ENCODE results near the gene FKBP14.

Gene FKBP14

DNA sequence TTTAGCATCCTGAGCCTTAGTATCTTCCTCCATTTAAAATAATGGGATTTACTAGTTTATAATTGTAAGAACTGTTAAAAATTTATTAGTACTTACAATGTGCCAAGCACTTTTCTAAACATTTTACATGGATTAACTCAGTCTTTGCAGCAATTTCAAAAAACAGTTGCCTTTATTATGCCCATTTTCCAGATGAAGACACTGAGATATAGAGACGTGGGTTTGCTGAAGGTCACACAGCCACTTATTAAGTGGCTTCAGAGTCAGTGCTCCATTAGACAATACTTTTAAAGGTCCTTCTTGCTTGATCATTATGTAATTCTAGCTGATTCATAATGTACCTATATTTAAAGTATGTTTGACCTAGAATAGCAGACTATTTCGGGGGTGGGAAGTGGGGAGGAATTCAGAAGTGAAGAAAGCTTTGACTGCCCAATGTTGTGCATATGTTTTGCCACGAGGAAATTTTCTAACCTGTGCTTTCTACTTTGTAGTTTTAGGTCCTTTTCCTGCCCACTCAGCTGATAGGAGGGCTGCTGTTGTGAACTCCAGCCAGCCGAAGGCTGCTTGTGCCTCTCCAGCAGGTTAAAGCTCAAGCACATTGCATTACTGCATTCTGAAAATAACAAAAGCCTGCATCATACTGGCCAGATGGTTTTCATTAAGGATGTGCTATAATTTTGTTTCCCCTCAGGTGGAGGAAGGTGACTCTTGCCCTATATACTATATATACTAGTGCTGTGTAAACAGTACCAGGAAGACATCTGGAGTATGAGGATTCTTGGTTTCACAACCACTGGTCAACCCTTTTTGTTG, 6.0 kb upstream of the FKBP14 start:
- peak; percentile 73 for DNase-seq

DNA sequence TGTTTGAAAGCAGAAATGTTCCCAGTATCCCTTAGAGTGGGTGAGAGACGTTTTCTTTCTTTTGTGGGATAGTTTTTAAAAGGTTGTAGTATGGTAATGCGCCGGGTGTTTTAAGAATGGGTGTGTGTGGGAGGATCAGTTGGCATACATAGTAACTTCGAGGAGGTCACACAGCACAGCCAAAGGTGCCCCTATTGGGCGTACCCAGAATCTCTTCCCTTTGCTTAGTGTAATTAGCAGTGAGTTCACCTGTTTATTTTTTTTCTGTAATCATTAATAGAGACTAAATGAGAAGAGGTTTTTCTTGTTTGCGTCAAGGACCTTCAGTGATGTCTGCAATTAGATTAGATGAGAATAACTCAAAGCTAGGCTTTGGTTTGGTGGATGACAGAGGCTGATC, 3.2 kb upstream of the FKBP14 start:
- no peak for DNase-seq

DNA sequence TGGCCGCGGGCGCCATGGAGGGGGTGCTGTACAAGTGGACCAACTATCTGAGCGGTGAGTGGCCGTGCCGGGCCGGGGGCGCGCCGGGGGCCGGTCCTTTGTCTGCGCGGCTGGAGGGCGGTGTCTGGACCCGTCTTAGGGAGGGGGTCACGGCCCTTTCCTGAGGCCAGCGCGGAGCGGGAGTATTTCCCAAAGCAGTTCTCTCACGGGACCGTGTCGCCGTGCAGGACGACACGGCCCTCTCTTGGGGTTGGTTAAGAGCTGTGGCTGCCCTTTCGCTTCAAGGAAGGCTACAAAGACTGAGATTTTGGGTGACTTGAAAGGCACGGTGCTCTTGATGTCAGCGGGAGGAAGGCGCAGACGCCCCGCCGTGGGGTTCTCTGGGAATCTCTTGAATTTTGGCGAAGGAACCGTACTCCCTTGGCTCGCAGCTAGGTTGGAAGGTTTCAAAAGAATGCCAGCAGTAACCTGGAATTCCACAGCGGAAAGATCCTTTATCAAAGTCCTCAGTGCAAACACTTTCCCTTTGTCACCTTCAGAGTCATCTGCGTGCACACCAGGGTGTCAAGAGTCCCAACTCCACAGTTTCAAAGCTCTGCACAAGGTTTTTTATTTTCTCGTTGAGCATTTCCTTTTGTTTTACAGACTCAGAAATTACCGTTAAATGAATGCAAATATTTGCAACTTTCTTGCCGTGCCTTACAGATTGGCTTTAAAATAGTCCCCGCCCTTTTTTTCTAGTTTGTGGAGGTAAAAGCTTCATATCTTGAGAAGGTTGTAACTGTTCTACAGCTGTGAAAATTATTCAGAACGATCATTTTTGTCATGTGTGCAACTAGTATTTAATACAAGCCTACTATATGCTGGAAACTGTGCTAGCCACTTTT, 2.5 kb upstream of the FKBP14 start:
- DNase-seq = peak; percentile 56

DNA sequence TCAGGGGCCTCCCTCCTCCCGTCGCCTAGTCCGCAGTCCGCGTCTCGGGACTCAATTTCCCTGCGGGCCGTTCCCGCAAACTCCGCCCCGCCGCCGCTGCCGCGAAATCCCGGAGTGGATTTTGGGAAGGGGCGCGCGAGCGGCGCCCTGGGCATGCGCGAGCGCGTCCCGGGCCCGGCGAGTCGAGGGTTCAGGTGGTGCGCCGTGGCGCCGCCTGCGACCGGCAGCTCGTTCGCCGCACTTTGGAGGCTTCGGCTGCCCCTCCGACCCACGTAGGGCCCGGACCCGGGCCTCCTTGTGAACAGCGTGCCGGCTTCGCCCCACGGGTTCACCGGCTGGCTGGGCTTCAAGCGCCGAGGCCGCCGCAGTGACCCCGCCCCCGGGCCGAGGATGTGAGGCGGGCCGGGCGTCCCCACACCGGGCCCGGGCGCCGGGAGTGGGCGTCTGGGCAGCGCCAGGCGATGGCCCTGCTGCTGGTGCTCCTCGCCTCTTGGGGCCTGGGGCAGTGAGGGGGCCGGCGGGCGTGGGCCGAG, 1.8 kb upstream of the FKBP14 start, which contains the start of gene PLEKHA8:
Gene PLEKHA8, plus strand, starts transcription at position 197 of the 533 bp plus-strand sequence. CDS start 351 bp downstream, outside the sequence.
- peak; percentile 87 for DNase-seq

DNA sequence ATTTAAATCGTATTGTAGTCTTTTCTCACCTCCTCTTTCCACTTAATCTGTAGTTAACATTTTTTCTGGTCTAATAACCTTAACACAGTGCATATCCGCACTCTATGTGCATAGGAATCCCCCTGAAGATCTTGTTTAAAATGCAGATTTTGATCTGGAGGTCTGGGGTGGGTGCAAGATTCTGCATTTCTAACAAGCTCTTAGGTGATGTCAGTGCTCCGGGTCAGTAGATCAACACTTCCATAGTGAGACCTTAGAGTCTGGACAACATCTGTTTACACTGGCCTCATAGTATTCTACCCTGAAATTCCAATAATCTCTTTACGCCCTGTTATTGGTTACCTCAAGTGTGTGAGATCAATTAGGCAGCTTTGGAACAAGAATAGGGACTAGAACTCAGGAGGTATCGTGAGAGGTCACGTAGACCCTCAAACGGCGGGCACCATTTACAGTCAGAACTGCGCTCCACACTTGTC, 1.3 kb upstream of the FKBP14 start:
- no peak for DNase-seq

DNA sequence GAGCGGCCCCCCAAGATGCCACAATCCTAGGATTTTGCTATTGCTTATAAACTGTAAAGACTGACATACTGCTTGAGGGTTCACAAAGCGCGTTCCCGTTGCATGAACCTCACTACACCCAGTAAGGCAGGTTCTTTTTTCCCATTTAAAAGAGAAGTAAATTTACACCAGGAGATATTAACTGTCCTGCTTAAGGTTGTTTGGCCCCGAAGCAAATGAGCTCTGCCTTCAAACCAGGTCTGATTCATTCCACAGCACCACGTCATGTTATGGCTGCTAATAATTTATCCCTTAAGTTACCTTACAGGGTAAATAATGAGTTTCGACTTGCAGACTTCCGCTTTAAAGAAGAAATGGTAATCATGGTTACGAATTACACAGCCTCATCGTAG, 559 bp upstream of the FKBP14 start:
- peak; percentile 61 for DNase-seq

DNA sequence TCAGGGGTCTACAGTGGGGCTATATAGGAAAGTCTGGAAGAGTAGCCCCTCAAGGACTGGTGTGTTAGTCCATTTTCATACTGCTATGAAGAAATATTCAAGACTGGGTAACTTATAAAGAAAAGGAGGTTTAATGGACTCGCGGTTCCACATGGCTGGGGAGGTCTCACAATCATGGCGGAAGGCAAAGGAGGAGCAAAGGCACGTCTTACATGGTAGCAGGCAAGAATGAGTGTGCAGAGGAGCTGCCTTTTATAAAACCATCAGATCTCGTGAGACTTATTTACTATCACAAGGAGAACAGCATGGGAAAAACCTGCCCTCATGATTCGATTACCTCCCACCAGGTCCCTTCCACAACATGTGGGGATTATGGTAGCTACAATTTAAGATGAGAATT, 3.0 kb downstream of the FKBP14 start:
- no peak for DNase-seq

DNA sequence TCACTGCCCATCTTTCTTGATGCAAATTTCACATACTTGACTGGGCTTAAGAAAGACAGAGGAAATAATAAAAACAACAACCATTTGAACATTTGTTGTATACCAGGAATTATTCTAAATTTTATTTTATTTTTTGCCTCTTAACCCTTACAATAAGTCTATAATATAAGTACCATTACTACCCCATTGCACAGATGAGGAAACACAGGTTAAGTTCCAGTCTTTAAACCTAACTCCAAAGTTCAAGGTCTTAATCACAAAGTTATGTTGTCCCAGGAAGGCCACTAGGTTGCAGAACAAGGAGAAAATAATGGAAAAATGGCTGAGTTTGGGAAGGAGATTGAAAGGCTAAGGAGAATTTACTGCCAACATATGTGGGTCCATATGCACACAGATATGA, 3.5 kb downstream of the FKBP14 start:
- DNase-seq = no peak

DNA sequence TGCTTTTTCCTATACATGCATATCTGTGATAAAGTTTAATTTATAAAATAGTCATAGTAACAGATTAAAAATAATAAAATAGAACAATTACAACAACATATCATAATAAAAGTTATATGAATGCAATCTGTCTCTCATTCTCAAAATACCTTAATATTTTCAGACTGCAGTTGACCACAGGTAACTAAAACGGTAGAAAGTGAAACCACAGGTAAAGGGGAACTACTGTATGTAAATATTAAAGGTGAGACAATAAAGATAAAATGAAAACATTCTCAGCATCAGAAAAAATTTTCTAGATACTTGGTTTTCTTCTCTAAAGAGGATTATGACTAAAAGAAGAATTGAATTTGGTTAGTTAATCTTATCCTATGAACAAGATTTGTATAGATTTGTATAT, 6.0 kb downstream of the FKBP14 start:
- DNase-seq = no peak

DNA sequence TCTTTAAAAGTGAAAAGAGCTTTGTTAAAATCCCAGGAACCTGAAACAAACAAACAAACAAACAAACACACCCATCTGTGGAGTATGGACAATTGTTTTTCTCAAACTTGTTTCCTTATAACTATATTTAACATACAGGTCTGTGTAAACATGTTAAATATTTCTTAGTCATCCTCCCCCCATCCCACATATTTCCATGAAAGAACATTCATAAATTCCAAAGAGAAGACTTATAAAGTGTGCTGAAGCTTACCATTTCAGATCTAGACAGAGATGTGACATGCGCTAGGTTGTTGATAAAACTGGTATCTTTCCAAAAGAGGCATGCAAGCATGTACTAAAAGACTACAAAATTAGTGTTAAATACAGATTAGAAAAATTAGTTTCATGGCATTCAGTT, 6.5 kb downstream of the FKBP14 start:
- no peak for DNase-seq

DNA sequence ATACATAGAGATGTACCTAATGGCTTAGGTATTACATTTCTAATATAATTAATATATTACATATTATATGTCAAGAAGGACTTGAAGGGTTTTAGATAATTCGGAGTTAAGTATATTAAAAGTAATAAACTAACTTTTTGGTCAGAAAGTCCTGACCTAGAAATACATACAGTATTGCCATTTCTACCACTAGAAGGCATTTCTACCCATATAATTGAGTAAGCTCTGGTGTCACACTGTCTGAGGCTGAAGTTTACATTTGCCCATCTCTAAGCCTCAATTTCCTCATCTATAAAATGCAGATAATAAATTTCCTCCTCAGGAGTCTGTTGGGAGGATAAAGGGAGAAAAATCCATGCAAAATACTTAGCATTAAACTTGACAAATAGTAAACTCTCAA, 7.1 kb downstream of the FKBP14 start:
- no peak for DNase-seq

DNA sequence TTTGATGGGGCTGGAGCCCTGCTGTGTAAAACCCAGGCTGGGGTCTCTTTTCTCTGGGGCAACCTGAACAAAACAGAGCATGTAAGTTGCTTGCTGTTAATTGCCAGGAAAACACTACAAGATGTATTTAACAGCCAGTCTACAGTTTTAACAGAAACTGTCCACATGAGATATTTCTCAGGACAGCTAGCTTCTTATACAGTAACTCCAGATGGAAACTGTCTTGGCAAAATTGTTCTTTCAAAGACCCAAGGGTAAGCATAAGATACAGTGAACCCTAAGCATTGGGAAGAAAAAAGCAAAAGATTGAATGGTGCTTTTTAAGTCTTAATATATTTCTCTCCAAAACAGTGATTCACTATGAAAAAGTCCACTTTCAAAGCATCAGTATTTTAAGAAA, 8.1 kb downstream of the FKBP14 start:
- no peak for DNase-seq

DNA sequence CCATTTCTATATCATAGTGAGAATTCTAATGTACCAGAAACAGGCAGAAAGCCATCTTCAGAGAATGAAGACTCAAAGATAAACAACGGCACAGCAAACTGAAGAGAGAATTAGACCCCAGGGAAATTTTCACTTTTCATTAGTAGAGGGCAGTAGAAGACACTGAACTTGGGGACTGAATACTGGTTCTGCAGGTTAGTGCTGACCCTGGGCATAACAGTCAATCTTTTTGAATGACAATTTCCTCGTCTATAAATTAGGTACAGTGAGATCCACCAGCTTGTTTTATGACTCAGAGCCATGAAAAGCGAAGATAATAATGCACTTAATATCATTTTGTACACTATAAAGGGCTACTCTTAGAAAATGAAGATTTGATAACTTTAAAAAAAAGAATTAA, 13.7 kb downstream of the FKBP14 start:
- DNase-seq = no peak

DNA sequence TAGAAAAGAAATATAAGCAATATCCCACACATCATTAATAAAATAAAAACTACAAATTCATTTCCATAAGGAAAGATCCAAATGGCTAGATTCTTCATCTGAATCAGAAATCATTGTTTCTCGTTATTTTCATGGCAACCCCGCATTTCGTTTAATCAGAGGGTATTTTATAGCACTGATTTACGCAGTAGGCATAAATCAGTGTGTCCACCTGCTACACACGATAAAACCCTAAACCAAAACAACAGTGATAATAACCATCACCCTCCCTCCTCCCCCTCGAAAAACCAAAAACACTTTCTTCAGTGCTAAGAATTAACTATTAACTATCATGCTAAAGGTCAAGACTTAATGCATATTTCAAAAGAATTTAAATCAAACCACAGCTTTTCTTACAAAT, 16.5 kb downstream of the FKBP14 start:
- no peak for DNase-seq

DNA sequence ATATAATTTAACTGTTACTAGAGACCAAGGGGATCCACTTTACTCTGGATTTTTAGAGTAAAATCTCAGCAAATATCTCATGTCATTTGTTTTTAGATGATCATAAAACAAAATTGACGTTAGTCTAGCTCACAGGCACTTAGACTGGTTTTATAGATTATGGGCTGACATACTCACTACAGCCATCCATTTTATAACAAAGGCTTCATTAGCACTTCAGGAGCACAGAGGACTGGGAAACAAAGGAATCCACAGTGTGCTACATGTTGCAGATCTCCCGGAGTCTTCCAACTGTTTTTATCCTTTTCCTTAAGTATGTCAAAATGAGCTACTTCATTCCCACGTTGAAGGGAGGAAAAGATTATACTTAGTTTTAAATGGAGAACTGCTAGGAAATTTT, 21.0 kb downstream of the FKBP14 start:
- no peak for DNase-seq

DNA sequence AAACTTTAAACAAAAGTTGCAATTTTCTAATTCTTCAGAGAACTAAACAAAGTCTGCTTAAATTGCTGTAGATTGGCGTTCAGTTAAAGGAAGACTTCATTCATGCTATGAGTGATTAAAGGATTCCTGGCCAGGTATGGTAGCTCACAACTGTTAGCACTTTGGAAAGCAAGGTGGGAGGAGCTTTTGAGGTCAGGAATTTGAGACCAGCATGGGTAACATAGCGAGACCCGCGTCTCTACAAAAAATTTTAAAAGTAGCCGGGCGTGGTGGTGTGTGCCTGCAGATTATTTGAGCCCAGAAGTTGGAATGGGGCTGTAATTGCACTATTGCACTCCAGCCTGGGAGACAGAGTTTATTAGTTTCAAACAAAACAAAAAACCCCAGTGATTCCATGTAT, 23.4 kb downstream of the FKBP14 start:
- DNase-seq = no peak

DNA sequence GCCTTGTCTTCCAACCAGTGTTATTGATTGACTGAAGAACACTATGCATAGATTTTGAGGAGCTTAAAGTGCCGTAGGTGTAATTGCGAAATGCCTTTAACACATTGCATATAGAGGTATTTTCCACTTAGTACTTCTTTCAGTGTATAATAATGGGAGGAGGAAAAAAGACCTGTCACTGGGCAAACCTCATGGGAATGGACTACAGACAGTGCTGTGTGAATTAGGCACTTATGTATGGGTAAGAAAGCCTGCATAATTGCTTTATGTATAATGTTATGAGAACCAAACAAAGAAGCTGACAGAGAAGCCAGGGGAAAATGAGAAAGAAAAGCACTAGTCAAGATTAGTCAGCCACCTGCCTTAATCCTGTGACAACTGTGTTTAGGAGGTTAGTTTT, 24.5 kb downstream of the FKBP14 start:
- no peak for DNase-seq

DNA sequence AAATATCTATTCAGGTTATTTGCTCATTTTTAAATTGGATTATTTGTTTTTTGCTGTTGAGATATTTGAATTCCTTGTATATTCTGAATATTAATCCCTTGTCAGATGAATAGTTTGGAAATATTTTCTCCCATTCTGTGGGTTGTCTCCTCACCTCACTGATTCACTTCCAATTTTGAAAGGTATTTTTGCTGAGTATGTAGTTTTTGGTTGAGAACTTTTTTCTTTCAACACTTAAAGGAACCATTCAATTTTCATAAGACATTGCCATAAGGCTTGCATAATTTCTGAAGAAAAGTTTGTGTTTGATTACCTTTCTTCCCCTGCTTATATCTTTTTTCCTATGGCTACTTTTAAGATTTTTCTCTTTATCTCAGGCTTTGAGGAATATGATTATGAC, 28.0 kb downstream of the FKBP14 start:
- no peak for DNase-seq

DNA sequence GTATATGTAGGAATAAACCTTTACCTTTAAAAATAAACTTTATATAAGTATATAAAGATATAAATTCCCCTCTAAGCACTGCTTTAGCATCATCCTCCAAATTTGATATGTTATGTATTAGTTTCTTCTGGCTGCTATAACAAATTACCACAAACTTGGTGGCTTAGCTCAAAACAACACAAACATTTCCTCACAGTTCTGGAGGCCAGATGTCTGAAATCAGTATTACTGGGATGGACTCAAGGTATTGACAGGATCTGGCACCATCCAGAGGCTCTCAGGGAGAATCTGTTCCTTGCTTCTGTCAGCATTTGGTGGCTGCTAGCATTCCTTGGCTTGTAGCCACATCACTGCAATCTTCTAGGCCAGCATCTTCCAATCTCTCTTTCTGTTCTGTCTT, 30.2 kb downstream of the FKBP14 start:
- DNase-seq = no peak

DNA sequence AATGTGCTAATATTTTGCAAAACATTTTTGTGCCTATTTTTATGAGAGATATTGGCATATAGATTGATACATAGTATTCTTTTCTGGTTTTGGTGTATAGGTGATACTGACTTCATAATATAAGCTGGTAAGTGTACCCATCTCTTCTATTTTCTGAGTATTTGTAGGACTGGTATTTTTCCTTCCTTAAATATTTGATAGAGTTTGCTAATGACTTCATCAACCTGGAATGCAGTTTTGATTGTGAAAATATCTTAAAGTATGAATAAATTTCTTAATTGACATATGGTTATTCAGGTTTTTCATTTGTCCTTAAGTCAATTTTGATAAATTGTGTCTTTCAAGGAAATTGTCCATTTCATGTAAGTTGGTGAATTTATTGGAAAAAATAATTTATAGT, 30.9 kb downstream of the FKBP14 start:
- peak; percentile 41 for DNase-seq

DNA sequence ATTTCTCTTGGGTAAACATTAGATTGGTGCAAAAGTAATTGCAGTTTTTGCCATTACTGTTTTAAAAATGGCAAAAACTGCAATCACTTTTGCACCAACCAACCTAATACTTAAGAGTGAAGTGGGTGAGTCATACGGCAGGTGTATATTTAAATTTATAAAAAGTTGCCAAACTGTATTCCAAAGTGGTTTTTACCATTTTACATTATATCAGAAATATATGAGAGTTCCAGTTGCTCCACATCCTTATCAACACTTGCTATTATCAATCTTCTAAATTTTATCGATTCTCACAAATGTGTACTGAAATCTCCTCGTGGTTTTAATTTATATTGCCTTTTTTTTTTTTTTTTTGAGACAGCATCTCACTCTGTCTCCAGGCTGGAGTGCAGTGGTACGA, 33.4 kb downstream of the FKBP14 start:
- DNase-seq = no peak

DNA sequence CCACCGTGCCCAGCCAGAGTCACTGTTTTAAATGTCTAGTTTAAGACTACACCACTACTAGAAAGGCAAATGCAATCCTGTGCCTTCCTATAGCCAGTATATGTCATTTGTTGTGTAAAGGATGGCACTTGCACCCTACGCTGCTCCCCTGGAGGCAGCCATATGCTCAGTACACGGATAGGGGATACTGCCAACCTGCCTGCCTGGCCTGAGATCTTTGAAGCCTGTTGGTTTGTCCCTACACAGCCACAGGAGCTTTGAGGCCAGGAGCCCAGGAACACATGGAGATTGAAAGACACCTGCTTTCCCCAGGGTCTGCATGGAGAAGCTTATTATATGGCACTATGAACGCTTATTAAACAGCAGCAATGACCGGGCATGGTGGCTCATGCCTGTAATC, 34.6 kb downstream of the FKBP14 start:
- DNase-seq = no peak

DNA sequence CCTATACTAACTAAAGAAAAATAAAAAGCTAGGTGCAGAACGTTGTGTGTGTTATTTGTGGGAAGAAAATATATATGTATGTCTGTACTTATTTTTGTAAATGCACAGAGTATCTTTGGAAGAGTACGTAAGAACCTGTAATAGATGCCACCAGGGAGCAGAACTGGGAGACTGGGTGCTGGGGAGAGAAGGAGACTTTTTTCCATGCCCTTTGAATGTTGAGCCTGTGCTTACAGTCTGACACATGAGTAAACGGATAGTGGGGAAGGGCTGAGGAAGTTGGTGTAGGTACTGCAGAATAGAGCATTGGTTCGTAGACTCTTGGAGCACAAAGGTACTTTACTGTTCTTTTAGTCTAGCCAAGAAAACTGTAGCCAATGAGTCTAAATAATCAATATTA, 35.6 kb downstream of the FKBP14 start:
- DNase-seq = no peak

All from EL (cell line).